GM18505 (cell line): Measurements from ENCODE around the gene NHLH1.

Experiments used
- ATAC-seq: cut with Tn5 transposase; IDR thresholded peaks from one replicate; pipeline ENCODE4 v1.9.1; 2021; ENCODE audit not compliant: unreplicated experiment
- POLR2A ChIP-seq: IDR thresholded peaks from 4 replicates; pipeline ENCODE4 v1.6.1; 2011; ENCODE audit warnings: borderline replicate concordance; ENCODE audit not compliant: insufficient read depth, insufficient read length; ENCODE audit errors: extremely low read depth

The NHLH1 gene

GRCh38 chr1:160394673-160395072, 27.8 kb downstream of the NHLH1 start:
- ATAC-seq, result no peak
- TF ChIP-seq POLR2A, result no peak

DNA sequence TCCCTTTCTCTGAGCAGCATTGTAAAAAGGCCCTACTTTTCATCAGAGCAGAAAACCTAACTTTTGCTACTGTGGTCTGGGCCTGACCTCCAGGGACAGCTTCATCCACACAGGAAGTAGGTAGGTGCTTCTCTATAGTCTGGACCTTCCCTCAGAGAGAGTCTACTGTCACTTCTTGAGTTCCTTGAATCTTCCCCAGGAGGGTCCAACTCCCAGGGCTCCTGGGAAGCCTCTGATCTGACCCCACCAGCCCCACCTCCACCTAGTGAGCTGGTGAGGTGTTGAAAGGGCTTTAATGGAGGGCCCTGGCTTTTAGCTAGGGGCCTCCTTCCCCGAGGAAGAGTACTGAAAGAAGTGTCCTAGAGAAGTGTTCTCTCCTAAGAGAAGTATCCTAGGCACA, 30.8 kb downstream of the NHLH1 start:
- ATAC-seq, result no peak
- TF ChIP-seq POLR2A, result no peak

GRCh38 chr1:160398823-160399222, 32.0 kb downstream of the NHLH1 start:
- no peak for TF ChIP-seq POLR2A
- ATAC-seq, result no peak

DNA sequence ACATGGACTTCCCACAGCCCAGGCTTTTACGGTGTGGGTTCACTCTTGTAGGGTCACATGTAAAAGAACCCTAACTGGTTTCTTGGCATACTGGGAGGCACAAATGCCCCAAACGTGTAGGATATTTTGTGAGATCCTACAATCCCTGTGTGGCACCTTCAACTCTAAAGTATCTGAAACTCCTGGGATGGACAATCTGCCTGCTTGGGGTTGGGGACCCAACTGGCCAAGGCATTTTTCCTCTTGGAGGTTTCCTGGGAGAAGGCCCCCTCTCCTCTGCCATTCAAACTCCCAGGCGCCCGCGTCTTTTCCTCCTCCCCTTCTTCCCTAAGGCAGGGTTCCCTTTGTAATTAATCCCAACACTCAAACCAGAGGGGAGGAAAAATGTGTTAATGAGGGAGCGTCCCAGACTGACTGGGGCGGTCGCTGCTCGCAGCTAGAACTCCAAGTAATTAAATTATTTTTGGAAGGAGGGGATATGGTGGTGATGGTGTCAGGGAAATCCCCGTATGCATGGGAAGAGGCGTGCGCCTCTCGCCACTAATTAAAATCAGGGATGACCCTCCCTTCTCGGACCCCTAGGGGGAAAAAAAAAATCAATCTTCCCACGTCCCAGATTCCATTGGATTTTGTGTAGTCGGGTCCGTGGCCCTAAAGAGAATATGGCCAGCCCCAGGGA, 32.8 kb downstream of the NHLH1 start:
- no peak for ATAC-seq
- TF ChIP-seq POLR2A, result no peak

- TF ChIP-seq POLR2A, result no peak
- no peak for ATAC-seq
These were observed 33.4 kb downstream of the NHLH1 start, which contains the start of gene VANGL2 for GRCh38 chr1:160400223-160400645. Gene VANGL2, plus strand, starts transcription at chr1:160400564. Its CDS starts 15,274 bp downstream, at chr1:160415838.

DNA sequence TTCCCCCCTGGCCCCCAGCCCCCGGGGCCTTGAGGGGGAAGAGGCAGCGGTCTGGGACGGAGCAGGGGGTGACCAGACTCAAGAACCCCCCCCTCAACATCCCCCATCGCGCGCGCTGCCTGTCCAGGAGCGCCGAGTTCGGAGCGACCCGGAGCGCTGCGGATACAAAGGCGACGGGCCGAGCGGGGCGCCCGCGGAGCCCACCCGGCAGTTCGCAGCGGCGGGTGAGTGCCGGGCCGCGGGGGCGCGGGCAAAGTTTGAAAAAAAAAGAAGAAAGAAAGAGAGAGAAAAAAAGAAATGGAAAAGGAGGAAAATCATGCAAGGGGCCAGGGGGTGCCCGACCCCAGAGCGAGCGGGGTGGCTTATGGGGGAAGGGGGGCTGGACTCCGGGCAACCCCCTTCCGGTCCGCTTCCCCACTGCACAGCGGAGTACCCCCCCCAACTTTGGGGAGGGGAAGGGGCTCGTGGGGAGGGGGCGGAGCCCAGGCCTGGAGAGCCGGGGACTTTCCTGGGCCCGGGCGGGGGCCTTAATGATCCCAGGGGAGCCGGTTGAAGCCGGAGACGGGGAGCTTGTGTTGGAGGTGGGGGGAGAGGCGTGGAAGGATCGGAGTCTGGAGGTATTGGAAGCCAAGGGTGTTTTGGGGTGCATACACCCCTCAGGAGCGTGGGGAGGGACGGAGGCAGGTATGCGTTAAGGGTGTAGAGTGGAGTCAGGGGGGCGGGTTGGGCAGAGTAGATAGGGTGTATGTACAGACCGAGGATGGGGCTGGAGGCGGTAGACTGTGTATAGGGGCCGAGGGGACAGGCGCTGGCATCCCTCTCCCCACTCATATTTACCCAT, 34.0 kb downstream of the NHLH1 start:
- ATAC-seq, result no peak
- no peak for TF ChIP-seq POLR2A

- ATAC-seq, result no peak
- no peak for TF ChIP-seq POLR2A
These were observed 34.6 kb downstream of the NHLH1 start for GRCh38 chr1:160401487-160401805.

DNA sequence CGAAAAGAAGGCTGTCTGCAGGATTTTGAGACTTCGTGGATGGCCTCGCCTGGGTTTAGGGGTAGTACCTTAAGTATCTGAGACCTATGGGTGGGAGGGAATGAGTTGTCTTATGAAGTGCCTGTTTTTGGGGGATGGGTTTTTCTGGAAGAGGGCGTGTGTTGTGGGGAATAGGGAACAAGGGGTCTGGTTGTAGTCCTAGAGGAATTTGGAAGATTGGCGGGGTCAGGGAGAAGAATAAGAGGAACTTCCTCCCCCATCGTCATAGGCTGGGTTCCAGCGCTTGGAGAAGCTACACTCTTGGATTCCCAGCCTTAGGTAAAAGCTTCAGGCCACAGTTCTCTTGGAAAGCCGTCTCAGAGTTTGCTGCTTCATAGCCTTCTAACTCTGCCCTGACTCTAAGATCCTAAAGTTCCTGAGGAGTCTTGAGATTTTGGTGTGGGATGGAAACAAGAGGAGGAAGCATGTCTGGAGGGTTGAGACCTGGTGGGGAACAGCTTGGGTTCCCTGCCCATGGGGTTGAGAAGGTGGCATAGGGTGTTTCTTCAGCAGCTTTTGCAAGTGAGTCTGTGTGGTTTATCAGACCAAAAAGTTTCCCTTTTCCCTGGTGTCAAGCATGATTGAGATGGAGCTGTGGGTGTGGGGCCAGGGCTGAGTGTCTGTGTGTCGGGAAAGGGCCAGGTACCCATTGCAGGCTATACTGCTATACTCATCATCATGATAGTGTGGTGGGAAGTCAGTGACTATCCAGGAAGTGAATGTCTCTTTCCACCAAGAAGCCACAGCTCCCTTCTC, 35.3 kb downstream of the NHLH1 start:
- no peak for TF ChIP-seq POLR2A
- no peak for ATAC-seq

DNA sequence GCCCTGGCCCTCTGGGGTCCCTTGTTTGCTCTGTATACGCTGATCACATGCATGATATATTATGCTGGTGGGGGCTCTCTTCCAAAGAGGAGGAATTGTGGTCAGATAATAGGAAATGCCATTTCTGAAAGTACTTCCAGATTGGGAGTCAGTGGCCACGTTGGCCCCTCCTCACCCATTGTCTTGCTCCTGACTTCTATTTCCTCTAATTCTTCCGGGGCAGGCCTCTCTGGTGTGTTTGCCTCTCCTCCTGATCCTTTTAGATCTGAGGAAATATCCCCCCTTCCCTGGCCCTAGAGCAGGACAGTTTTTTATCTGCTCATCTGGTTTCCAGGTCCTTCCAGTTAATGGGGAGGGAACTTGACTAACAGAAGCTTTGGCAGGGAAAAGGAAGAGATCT, 36.4 kb downstream of the NHLH1 start:
- ATAC-seq, result no peak
- TF ChIP-seq POLR2A, result no peak

- no peak for TF ChIP-seq POLR2A
- ATAC-seq, result no peak
These were observed 37.2 kb downstream of the NHLH1 start for GRCh38 chr1:160404094-160404493.

DNA sequence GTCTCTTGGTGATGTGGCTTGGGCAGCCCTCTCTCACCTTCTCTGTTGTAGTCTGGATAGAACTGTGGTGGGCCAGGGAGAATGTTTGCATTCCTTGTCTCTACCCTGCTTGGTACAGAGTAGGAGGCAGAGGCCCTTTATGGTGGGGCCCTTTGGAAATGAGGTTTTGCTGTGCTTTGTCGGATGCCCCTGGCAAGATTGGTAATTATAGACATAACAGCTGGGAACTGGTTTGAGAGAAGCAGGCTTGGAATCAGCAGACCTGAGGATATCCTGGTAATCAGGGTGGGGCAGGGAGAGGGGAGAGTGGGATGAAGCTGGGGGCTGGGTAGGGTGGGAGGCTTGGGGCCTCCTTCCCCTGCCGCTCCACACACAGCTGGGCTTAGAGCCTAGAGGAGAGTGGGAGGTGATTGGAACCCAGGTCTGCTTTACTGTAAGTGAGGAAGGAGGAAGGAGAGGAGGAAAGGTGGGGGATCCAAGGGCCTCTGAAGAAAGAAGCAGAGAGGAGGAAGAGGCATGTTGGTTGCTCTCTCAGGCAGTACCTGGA, 38.5 kb downstream of the NHLH1 start:
- no peak for ATAC-seq
- TF ChIP-seq POLR2A, result no peak

GRCh38 chr1:160406131-160406968, 39.5 kb downstream of the NHLH1 start:
- ATAC-seq, result no peak
- TF ChIP-seq POLR2A, result no peak
